Measurements from ENCODE around the gene SAMD4B. TPM values are rescaled to one million over a fixed set of nuclear protein-coding genes. Genes with fewer than 3 reads are reported as not detected.

Gene SAMD4B
- total and polyA plus RNA-seq, 9 of the 15 experiments (the other 6 are each of a cell fraction or from before 2014, with no cell fraction given), result 3.4 to 90.5 (median 38.0) TPM

- no peak overlapping the region for H3K9ac ChIP-seq (ENCODE audit: insufficient read depth in 1 of 2, low read depth in 2 of 2, low read length in 2 of 2)
- DNase-seq (ENCODE audit: extremely low read depth in 1 of 4, low spot score in 3 of 4) (no peak), ATAC-seq (no peak), FAIRE-seq (no peak)
- H3K79me2 ChIP-seq (ENCODE audit: control insufficient read depth, insufficient read depth, low read length), result no peaks in the 10 kb centered on the region
- intact Hi-C loops (cut with micrococcal nuclease), result no loop called here
- H3K4me3 ChIP-seq, result no peak overlapping the region
- H3K27ac ChIP-seq (ENCODE audit: extremely low read depth, low read depth, low read length), result no peak overlapping the region
- H3K9me1 ChIP-seq (ENCODE audit: control insufficient read depth, insufficient read depth, low read length), result no peaks in the 10 kb centered on the region
- peaks cover 0 to 13% of the 10 kb centered on the region in 2 experiments; a peak in 1 of 5 replicates for H3K4me1 ChIP-seq (replicated peaks in 1 of 2; ENCODE audit: control insufficient read depth in 2 of 2, insufficient read depth in 2 of 2, low read length in 2 of 2)
- no peaks in the 10 kb centered on the region for H3K9me3 ChIP-seq (replicated peaks; ENCODE audit: control insufficient read depth, insufficient read depth, low read depth, low read length)
- H4K20me1 ChIP-seq (replicated peaks; ENCODE audit: control insufficient read depth, insufficient read depth, low read length), result no peaks in the 10 kb centered on the region
- H3K27me3 ChIP-seq (ENCODE audit: control insufficient read depth in 2 of 2, insufficient read depth in 2 of 2, low read length in 2 of 2), result no peaks in the 10 kb centered on the region
- WGBS (ENCODE audit: insufficient coverage, low coverage, missing lambda C conversion rate), result 98% methylated on average over 5 of the region's 5 CpGs
- no peak overlapping the region for H2AFZ ChIP-seq (ENCODE audit: low read depth, low read length)
- ChIA-PET POLR2A (interaction anchor here (9.1 kb wide), 1 partner anchor 11 kb away, joined by 141 read pairs; the partner anchor contains the start of gene RPS16), CTCF (ENCODE audit: low intra/inter-chr PET ratio) (no interaction called here)
- no peak overlapping the region for H3K4me2 ChIP-seq (ENCODE audit: insufficient read depth, low read length)
- peaks cover 30% of the 10 kb centered on the region; the same call in 2 of the 3 replicates for H3K36me3 ChIP-seq (ENCODE audit: control insufficient read depth, insufficient read depth, low read length)
- TF ChIP-seq C11orf30 (IDR thresholded peaks at IDR 0.05; ENCODE audit: low read depth) (0 out of 2 replicates have a peak, but pooled peaks have one; percentile 30), ZNF445 (CRISPR knock-in tag; IDR thresholded peaks at IDR 0.05; ENCODE audit: low read depth) (no peak), SRSF9 (IDR thresholded peaks at IDR 0.05; ENCODE audit: borderline replicate concordance, low read depth, low read length) (no peak), MAFG (tag; conservative IDR thresholded peaks at IDR 0.05) (peak; percentile 37; the same call in 1 of the 2 replicates), ZNF316 (IDR thresholded peaks at IDR 0.05) (peak; percentile 55)
- TF ChIP-seq, protein P1, sequence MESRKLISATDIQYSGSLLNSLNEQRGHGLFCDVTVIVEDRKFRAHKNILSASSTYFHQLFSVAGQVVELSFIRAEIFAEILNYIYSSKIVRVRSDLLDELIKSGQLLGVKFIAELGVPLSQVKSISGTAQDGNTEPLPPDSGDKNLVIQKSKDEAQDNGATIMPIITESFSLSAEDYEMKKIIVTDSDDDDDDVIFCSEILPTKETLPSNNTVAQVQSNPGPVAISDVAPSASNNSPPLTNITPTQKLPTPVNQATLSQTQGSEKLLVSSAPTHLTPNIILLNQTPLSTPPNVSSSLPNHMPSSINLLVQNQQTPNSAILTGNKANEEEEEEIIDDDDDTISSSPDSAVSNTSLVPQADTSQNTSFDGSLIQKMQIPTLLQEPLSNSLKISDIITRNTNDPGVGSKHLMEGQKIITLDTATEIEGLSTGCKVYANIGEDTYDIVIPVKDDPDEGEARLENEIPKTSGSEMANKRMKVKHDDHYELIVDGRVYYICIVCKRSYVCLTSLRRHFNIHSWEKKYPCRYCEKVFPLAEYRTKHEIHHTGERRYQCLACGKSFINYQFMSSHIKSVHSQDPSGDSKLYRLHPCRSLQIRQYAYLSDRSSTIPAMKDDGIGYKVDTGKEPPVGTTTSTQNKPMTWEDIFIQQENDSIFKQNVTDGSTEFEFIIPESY (CRISPR knock-in tag; IDR thresholded peaks at IDR 0.05), result peak; percentile 52; the same call in 1 of the 2 replicates
- no TSS peak for BruUV-seq (replicated peaks)
- in situ Hi-C loops (cut with MboI), result no loop called here
Observed at GRCh38 chr19:39422020-39422419, 79.8 kb downstream of the SAMD4B start.

Data from K562 (cell line).